SU-DHL-6 (cell line): ENCODE data around the gene TM4SF20.

Experiments
- H2AFZ ChIP-seq: fragments of 200-600 bp; sonication (generic); 2 replicates; pipeline ENCODE4 v1.6.1; 2014; ENCODE audit warnings: low read depth, mild to moderate bottlenecking, moderate library complexity, mixed read lengths, antibody characterized with exemption, low read length; ENCODE audit not compliant: severe bottlenecking
- H3F3A ChIP-seq: fragments of 200-600 bp; shearing (Covaris generic); 2 replicates; pipeline ENCODE4 v1.6.0; 2016; ENCODE audit warnings: antibody characterized with exemption, mild to moderate bottlenecking; ENCODE audit not compliant: insufficient read depth
- H3K27ac ChIP-seq: fragments of 200-600 bp; sonication (generic); 2 replicates; pipeline ENCODE4 v1.5.1; 2016; ENCODE audit warnings: low read depth, mild to moderate bottlenecking, low read length, moderate library complexity, mixed read lengths
- H3K27me3 ChIP-seq: fragments of 200-600 bp; sonication (generic), shearing (Covaris generic); 2 replicates; pipeline ENCODE4 v1.6.0; 2014; ENCODE audit warnings: mild to moderate bottlenecking, low read length
- H3K36me3 ChIP-seq: fragments of 200-600 bp; sonication (generic); 2 replicates; pipeline ENCODE4 v1.6.1; 2014; ENCODE audit warnings: mild to moderate bottlenecking, low read length, mixed read lengths
- H3K4me2 ChIP-seq: fragments of 300-600, 200-600 bp; shearing (Covaris generic), sonication (generic); 2 replicates; pipeline ENCODE4 v1.6.0; 2014; ENCODE audit warnings: low read length, low read depth, mild to moderate bottlenecking; ENCODE audit not compliant: poor library complexity, severe bottlenecking
- H3K4me3 ChIP-seq: fragments of 200-600 bp; sonication (generic); 2 replicates; pipeline ENCODE4 v1.5.1; 2014; ENCODE audit warnings: antibody characterized with exemption, low read length, mild to moderate bottlenecking, mixed read lengths; ENCODE audit not compliant: insufficient read depth, poor library complexity, severe bottlenecking
- H3K79me2 ChIP-seq: fragments of 200-600 bp; sonication (generic); 2 replicates; pipeline ENCODE4 v1.6.1; 2014; ENCODE audit warnings: mild to moderate bottlenecking, low read length, moderate library complexity; ENCODE audit not compliant: insufficient read depth
- H3K9ac ChIP-seq: fragments of 200-600 bp; sonication (generic); 2 replicates; pipeline ENCODE4 v1.7.0; 2014; ENCODE audit warnings: mild to moderate bottlenecking, low read length
- H3K9me2 ChIP-seq: fragments of 200-600 bp; sonication (generic); replicated peaks from 2 replicates; pipeline ENCODE4 v1.6.1; 2014; ENCODE audit warnings: low read length; ENCODE audit not compliant: insufficient read depth
- H3K9me3 ChIP-seq: fragments of 200-600 bp; sonication (generic); 2 replicates; pipeline ENCODE4 v1.6.1; 2014; ENCODE audit warnings: low read length, mixed read lengths; ENCODE audit not compliant: insufficient read depth
- H4K20me1 ChIP-seq: fragments of 200-600 bp; sonication (generic); 2 replicates; pipeline ENCODE4 v1.6.1; 2014; ENCODE audit warnings: low read depth, mild to moderate bottlenecking, antibody characterized with exemption, low read length, moderate library complexity, mixed read lengths
- CTCF ChIP-seq: fragments of 200-600 bp; sonication (generic); IDR thresholded peaks from one replicate; pipeline ENCODE4 v1.5.1; 2017; ENCODE audit warnings: antibody characterized with exemption, mild to moderate bottlenecking, low read length, moderate library complexity; ENCODE audit not compliant: insufficient read depth, poor library complexity, severe bottlenecking
- EZH2phosphoT487 ChIP-seq: fragments of 200-600 bp; sonication (generic), shearing (Covaris generic); conservative IDR thresholded peaks from 2 replicates; pipeline ENCODE4 v1.6.1; 2018; ENCODE audit warnings: mild to moderate bottlenecking, antibody characterized with exemption, low read length, moderate library complexity, mixed read lengths

The TM4SF20 gene

GRCh38 chr2:227411320-227411989 is 32.3 kb upstream of the TM4SF20 start:
- Histone ChIP-seq H3K4me2 (no peak overlapping the region), H3K27ac (no peak overlapping the region), H3K9ac (no peak overlapping the region), H3K4me3 (no peak overlapping the region), H3K36me3 (no peaks in the 10 kb centered on the region), H3K9me3 (no peaks in the 10 kb centered on the region), H3K9me2 (no peaks in the 10 kb centered on the region), H2AFZ (no peak overlapping the region), H3F3A (no peaks in the 10 kb centered on the region), H3K79me2 (no peaks in the 10 kb centered on the region), H3K27me3 (no peaks in the 10 kb centered on the region), H4K20me1 (no peaks in the 10 kb centered on the region)
- no peak for TF ChIP-seq EZH2phosphoT487
- no peak for TF ChIP-seq CTCF

GRCh38 chr2:227410191-227410590 is 31.1 kb upstream of the TM4SF20 start:
- Histone ChIP-seq H3K27me3 (no peaks in the 10 kb centered on the region), H3K4me3 (no peak overlapping the region), H3K27ac (no peak overlapping the region), H3F3A (no peaks in the 10 kb centered on the region), H3K9me2 (no peaks in the 10 kb centered on the region), H3K9ac (no peak overlapping the region), H4K20me1 (no peaks in the 10 kb centered on the region), H3K4me2 (no peak overlapping the region), H3K9me3 (no peaks in the 10 kb centered on the region), H2AFZ (no peak overlapping the region), H3K36me3 (no peaks in the 10 kb centered on the region), H3K79me2 (no peaks in the 10 kb centered on the region)
- TF ChIP-seq CTCF (no peak), EZH2phosphoT487 (no peak)

- H3K9ac ChIP-seq: no peak overlapping the region
- H3K4me3 ChIP-seq: no peak overlapping the region
- no peaks in the 10 kb centered on the region for H3K9me2 ChIP-seq
- H3K27ac ChIP-seq: no peak overlapping the region
- no peaks in the 10 kb centered on the region for H3K27me3 ChIP-seq
- H4K20me1 ChIP-seq: no peaks in the 10 kb centered on the region
- TF ChIP-seq EZH2phosphoT487: no peak
- TF ChIP-seq CTCF: no peak
- H3F3A ChIP-seq: no peaks in the 10 kb centered on the region
- H3K79me2 ChIP-seq: no peaks in the 10 kb centered on the region
- no peak overlapping the region for H3K4me2 ChIP-seq
- H2AFZ ChIP-seq: no peak overlapping the region
- H3K36me3 ChIP-seq: no peaks in the 10 kb centered on the region
- H3K9me3 ChIP-seq: no peaks in the 10 kb centered on the region
These were observed 28.6 kb upstream of the TM4SF20 start for GRCh38 chr2:227407591-227408151.
